ENCODE results near the gene ITFG2.

ITFG2 gene

DNA sequence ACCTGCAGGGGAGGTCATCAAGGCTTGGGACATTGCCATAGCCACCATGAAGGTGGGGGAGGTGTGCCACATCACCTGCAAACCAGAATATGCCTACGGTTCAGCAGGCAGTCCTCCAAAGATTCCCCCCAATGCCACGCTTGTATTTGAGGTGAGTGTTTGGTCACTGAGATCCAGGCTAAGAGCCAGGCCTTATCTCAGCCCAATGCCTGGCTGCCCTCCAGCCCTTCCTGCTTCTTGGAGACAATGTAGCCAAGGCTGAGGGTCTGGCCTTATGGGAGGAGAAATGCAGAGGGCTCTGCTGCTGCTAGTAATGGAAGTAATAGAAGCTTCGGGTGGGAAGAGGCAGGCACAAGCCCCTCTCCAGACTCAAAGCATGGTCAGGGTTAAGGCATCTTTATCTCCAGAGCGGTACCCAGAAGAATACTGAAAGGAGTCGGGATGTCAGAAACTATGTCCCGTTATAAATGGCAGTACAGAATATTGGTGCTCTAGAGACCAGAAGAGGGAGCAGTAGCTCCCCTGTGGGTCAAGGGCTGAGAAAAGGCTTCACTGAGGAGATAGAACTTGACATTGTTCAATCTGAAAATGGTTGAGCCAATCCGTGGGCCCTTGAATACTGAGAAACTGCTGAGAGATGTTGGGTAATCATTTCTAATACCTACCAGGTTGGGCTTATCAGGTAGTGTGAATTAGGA lies 14.6 kb upstream of the ITFG2 start:
- TF ChIP-seq CTCF (IDR thresholded peaks at IDR 0.05; ENCODE audit: insufficient read depth, low read length, poor library complexity, severe bottlenecking) = peak; percentile 39
- H3K36me3 ChIP-seq (ENCODE audit: control insufficient read depth, insufficient read depth, low read length) = peaks cover 14% of the 10 kb centered on the region

DNA sequence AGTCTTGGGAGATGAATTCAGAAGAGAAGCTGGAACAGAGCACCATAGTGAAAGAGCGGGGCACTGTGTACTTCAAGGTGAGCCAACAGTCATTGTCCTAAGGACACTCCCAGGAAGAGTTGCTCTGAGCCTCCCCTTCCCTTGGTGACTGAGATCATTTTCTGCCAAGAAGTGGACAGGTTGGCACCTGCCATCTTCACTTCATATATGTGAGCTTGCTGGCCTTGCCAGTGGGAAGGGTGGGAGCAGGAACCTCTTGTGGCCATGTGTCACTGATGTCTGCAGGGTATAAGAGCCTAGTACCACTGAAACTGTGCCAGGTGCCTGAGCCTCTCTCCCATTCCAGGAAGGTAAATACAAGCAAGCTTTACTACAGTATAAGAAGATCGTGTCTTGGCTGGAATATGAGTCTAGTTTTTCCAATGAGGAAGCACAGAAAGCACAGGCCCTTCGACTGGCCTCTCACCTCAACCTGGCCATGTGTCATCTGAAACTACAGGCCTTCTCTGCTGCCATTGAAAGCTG lies 12.4 kb upstream of the ITFG2 start:
- Histone ChIP-seq H3K27me3 (replicated peaks; ENCODE audit: control insufficient read depth, insufficient read depth, low read length) (no peaks in the 10 kb centered on the region), H3K4me3 (replicated peaks; ENCODE audit: low read depth, low read length) (no peak overlapping the region), H3K36me3 (ENCODE audit: control insufficient read depth, insufficient read depth, low read length) (peaks cover 17% of the 10 kb centered on the region)
- no peak for DNase-seq (ENCODE audit: extremely low read depth, insufficient read length)
- no peak for TF ChIP-seq CTCF (IDR thresholded peaks at IDR 0.05; ENCODE audit: insufficient read depth, low read length, poor library complexity, severe bottlenecking)

More for the DNA sequence above, 14.6 kb upstream of the ITFG2 start:
- Histone ChIP-seq H3K4me3 (replicated peaks; ENCODE audit: low read depth, low read length) (no peak overlapping the region), H3K27me3 (replicated peaks; ENCODE audit: control insufficient read depth, insufficient read depth, low read length) (no peaks in the 10 kb centered on the region)
- DNase-seq (ENCODE audit: extremely low read depth, insufficient read length) = no peak

DNA sequence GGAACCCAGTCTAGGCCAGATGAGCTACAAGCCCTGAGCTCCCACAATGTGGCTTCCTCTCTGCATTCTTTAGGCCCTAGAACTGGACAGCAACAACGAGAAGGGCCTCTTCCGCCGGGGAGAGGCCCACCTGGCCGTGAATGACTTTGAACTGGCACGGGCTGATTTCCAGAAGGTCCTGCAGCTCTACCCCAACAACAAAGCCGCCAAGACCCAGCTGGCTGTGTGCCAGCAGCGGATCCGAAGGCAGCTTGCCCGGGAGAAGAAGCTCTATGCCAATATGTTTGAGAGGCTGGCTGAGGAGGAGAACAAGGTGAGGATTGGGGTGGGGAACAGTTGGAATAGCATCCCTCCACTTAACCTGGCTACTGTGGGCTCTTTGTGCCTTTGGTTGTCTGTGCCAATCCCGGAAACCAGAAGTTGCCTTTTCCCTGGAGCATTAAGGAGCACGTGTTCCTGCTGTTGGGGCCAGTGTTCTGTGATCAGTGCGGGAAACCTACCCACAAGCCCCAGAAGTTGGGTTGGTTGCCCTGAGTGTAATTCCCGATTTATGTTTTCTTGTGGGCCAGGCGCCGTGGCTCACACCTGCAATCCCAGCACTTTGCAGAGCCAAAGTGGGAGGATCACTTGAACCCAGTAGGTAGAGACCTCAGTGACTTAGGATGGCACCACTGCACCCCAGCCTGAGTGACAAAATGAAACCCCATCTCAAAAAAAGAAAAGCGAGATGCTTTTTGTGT lies 11.3 kb upstream of the ITFG2 start:
- Histone ChIP-seq H3K27me3 (replicated peaks; ENCODE audit: control insufficient read depth, insufficient read depth, low read length) (no peaks in the 10 kb centered on the region), H3K36me3 (ENCODE audit: control insufficient read depth, insufficient read depth, low read length) (peaks cover 17% of the 10 kb centered on the region), H3K4me3 (replicated peaks; ENCODE audit: low read depth, low read length) (no peak overlapping the region)
- no peak for DNase-seq (ENCODE audit: extremely low read depth, insufficient read length)
- TF ChIP-seq CTCF (IDR thresholded peaks at IDR 0.05; ENCODE audit: insufficient read depth, low read length, poor library complexity, severe bottlenecking) = no peak

DNA sequence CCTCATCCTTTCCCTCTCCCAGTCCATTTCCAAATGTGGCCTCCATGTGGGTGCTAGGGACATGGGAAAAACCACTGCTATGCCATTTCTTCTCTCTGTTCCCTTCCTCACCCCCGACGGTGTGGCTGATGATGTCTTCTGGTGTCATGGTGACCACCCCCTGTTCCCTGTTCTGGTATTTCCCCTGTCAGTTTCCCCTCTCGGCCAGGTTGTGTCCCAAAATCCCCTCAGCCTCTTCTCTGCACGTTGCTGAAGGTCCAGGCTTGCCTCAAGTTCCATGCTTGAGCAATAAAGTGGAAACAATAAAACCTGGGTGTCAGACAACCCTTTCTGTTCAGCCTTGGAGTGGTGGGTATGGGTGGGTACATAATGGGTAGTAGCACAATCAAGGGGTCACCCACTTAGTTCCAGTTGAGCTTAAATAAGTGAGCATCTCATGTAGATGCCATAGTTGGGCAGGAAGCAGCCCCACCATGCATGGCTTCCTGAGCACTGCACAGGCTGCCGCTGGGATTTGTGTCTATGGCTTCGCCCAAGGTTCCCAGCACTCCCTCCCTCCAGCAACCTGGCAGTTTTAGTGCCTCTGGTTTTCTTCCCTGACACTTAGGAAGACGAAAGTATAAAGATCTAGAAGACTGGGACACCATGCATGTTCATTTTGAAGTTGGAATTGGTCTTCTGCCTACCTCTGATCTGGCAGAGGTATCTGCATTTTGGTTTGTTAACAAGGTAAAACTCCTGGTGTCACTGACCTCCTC lies 8.7 kb upstream of the ITFG2 start:
- TF ChIP-seq CTCF (IDR thresholded peaks at IDR 0.05; ENCODE audit: insufficient read depth, low read length, poor library complexity, severe bottlenecking) = no peak
- no peak overlapping the region for H3K4me3 ChIP-seq (replicated peaks; ENCODE audit: low read depth, low read length)
- peaks cover 14% of the 10 kb centered on the region for H3K36me3 ChIP-seq (ENCODE audit: control insufficient read depth, insufficient read depth, low read length)
- H3K27me3 ChIP-seq (replicated peaks; ENCODE audit: control insufficient read depth, insufficient read depth, low read length) = no peaks in the 10 kb centered on the region
- DNase-seq (ENCODE audit: extremely low read depth, insufficient read length) = no peak

DNA sequence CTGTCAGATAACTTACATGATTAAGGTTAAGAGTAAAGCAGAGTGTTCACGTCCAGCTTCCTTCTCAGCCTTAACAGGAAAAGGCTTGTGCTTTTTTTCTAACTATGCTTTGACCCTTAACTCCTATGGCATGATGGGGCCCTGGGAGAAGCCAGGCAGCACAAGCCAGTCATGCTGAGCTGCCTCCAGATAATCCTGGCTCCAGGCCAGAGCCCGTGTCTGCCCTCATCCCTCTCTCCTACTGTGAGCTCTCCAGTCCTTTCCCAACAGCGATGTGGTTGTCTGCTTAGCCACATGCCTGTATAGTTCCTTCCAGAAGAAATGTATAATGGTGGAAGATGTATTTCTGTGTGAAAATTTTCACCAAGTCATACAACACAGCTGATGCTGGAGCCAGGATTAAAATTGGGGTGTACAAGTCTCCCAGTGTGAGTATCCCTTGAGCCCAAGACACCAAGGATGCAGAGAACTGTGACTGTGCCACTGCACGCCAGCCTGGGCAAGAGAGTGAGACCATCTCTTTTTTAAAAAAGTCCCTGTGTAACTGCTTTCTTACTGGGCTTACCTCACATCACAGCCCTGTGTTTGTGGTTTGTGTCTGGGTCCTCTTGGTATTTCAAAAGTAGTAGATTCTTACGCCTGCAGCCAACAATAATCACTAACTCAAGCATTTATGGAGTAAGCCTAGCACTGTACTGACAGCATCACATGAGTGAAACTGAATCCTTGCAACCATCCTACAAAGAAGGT lies 7.9 kb upstream of the ITFG2 start:
- no peak for DNase-seq (ENCODE audit: extremely low read depth, insufficient read length)
- Histone ChIP-seq H3K4me3 (replicated peaks; ENCODE audit: low read depth, low read length) (no peak overlapping the region), H3K27me3 (replicated peaks; ENCODE audit: control insufficient read depth, insufficient read depth, low read length) (no peaks in the 10 kb centered on the region), H3K36me3 (ENCODE audit: control insufficient read depth, insufficient read depth, low read length) (peaks cover 12% of the 10 kb centered on the region)
- no peak for TF ChIP-seq CTCF (IDR thresholded peaks at IDR 0.05; ENCODE audit: insufficient read depth, low read length, poor library complexity, severe bottlenecking)
